IPS DF 4.7 (cell line): ENCODE results near the gene CENPO.

ENCODE experiments used
- DNase-seq: peaks from one replicate; pipeline ENCODE4 v3.0.0-alpha.2; 2013; ENCODE audit warnings: low spot score; ENCODE audit errors: extremely low read depth

The CENPO gene

GRCh38 chr2:24792874-24793760, at the start of gene CENPO, which contains the start of gene PTRHD1:
TSS of gene CENPO (plus strand) at chr2:24793425. CDS start at chr2:24793920, 495 bp downstream.
TSS of gene PTRHD1 (minus strand) at chr2:24793391. CDS start at chr2:24793377, 14 bp downstream.
- DNase-seq = peak; percentile 79

DNA sequence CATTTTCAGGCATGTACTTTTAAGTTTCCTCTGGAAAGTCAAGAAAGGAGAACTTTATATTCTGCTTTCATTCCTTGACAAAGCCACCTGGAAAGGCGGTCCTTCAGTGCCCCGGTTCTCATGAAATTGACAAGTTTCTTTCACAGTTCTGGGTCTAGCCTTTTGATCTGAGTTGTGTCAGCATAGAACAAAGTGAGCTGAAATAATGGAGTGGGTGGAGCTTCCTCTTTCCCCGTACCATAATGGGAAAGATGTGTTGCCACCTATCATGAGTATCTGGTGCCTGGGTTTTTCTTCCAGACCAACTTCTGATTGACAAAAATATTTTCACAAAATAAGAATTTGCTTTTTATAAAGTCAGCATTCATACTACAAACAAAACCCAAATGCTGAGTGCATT, 49.3 kb upstream of the CENPO start:
- DNase-seq = no peak

DNA sequence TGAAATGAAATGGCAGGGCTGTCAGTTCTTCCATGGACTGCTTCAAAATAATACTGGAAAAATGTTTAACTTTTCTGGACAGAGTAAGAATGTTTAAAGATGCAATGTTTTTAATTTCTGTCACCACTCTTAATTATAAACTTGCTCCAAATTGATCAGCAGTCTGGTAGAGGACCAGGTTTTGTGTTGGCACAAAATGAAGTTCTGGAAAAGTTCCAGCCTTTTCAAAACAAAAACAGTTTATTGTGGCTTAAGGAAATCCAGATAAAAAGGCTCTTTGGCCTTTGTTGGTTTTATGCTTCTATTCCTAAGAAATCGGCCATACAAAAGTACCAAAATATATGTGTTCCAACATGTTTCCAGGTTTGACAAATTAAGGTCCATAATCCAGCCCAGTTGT, 48.9 kb upstream of the CENPO start:
- DNase-seq = no peak

- DNase-seq = no peak
These were observed 47.4 kb upstream of the CENPO start for GRCh38 chr2:24745825-24746224.

GRCh38 chr2:24747299-24747698, 45.9 kb upstream of the CENPO start:
- no peak for DNase-seq

DNA sequence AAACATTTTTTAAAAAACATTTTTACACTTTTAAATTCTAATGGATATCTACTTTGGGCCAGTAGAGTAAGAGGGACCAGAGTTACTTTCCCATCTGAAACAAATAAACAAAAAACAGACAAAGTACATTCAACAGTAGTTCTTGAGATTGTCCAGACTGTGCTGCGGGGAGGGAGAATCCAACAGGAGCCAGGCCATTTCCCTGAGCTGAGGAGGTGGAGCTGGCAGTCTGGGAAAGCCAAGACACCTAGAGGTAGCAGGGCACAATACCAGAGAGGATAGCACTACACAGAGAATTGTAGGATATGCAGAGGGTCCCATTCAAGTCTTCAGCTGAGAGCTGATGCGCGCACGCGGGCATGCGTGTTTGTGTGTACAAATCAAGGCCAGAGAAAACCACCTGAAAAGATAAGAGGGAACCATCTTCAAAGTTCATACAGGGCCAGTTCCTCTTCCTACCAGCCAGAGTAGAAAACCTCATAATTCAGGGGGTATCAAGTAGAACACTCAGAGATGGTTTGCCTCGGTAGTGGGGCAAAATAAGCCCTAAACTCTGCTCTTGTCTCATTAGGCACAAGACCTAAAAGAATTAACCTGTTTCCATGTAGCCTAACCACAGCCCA, 44.0 kb upstream of the CENPO start:
- no peak for DNase-seq

DNA sequence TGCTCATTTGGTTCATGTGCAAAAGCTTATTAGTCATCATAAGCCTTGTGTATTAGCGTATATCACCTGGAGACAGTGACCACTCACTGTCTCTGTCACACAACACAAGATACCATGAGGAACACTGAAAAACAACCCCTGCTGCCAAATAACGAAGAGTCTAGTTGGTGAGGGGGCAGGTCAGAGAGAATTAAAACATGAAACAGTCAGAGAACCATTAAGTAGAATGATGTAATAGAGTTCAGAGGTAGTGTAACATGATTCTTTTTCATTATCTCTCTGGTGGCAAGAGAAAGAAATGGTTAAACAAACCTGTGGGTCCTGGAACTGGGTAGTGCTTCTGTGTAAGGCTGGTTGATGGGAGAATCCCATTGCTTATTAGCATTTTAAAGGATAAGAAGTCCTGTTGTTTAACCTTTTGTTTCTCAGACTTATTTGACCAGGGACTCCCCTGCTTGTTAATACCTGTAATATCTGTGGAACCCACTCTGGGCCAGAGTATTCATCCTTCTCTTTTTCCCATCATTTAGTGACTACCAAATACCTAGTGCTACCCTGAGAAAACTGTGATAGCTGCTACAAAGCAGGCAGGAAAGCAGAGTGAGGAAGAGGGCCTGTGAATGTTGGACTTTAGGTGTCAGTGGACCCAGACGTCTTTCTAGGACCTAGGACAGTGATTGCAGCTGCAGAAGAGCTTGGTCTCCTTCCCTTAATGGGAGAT, 38.1 kb upstream of the CENPO start:
- no peak for DNase-seq

GRCh38 chr2:24756789-24757188, 36.4 kb upstream of the CENPO start:
- no peak for DNase-seq

DNA sequence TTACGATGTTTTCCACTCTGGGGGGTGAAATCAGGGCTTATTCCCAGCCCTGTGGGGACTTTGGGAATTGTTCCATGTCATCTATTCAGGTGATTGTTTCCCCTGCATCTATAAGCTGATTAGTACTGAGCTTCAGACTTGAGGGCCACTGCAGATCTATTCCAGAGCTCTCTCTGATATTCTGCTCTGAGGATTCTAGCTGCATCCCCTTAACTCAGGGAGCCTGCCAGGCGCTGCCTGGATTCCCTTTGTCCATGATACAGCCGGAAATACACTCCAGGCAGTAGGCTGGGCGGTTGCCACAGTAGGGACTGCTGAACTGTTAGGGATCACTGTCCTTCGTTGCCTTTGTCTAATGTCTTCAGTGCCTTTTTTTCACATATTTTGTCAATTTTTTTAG, 31.4 kb upstream of the CENPO start:
- DNase-seq = no peak

DNA sequence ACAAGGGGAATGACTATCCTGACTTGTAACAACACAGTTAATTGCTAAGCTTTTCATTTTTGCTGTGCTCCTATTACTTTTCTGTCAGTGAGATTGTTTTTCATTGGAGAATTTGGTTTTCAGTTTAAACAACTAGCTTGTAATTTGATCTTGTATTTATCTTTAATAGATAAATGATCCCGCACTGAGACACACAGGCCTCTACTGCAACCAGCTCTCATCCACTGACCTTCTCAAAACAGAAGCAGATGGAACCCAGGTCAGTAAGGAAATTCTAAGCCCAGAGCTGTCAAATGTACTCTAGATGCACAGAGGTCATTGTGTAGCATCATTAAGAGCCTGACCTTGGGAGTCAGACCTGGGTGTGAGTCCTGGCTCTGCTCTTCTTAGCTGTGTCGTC, 30.7 kb upstream of the CENPO start:
- no peak for DNase-seq

DNA sequence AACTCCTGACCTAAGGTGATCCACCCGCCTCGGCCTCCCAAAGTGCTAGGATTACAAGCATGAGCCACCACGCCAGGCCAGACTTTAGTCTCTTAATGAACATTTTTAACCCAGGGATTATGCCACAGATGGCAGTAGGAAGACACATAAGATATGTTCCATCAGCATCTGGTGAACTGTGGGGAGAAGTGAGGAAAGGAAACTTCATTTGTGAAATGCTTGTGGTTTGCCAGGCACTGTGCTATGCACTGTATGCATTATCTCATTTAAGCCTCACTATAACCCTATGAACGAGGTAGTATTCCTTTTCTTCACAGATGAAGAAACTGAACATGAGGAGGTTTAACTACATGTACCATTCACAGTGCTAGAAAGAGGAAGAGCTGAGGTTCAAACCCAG, 29.4 kb upstream of the CENPO start:
- DNase-seq = no peak

DNA sequence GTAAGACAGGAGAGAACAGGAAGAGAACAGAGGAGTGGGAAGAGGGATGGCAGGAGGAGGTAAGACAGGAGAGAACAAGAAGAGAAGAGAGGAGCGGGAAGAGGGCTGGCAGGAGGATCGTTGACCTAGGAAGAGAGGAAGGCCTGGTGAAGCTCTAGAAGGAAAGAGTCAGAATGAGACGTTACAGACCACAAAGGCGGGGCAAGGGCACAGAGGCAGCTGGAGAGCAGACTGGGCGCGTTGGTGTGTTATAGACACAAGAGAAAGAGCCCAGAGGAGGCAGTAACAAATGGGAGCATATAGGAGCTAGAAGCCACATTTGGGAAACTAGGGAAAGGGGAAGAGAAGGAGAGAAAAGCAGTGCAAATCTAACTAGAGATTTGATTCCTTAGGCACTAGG, 26.6 kb upstream of the CENPO start:
- DNase-seq = no peak

DNA sequence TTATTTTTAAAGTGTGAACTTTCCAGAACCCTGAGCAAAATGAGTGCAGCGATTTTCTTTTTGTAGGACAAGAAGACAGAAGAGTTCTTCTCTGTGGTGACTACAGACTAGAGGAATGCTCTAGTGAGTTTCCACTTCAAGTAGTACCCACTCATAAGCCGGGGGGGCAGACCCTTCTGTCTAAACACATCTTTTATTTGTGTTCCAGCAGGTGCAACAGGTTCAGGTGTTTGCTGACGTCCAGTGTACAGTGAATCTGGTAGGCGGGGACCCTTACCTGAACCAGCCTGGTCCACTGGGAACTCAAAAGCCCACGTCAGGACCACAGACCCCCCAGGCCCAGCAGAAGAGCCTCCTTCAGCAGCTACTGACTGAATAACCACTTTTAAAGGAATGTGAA, 25.2 kb upstream of the CENPO start:
- no peak for DNase-seq

- no peak for DNase-seq
These were observed 24.6 kb upstream of the CENPO start for GRCh38 chr2:24768601-24769000.

DNA sequence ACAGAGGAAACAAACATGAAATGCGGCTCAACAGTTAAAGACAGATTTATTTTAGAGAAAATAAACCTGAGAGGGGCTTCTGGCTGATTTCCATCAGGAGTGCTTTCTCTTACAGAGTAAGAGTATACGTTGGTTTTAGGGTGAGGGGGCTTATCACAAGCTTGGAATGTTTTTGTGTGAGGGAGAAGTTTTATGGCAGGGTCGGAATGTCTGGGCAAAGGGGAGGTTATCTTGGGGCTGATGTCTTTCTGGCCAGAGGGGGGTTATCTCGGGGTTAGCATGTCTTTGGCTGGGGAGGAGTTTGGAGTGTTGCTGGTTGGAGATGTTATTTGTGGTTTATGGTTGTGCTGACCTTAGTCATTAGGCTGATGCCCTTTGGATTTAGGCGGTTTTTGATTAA, 22.2 kb upstream of the CENPO start:
- DNase-seq = no peak

DNA sequence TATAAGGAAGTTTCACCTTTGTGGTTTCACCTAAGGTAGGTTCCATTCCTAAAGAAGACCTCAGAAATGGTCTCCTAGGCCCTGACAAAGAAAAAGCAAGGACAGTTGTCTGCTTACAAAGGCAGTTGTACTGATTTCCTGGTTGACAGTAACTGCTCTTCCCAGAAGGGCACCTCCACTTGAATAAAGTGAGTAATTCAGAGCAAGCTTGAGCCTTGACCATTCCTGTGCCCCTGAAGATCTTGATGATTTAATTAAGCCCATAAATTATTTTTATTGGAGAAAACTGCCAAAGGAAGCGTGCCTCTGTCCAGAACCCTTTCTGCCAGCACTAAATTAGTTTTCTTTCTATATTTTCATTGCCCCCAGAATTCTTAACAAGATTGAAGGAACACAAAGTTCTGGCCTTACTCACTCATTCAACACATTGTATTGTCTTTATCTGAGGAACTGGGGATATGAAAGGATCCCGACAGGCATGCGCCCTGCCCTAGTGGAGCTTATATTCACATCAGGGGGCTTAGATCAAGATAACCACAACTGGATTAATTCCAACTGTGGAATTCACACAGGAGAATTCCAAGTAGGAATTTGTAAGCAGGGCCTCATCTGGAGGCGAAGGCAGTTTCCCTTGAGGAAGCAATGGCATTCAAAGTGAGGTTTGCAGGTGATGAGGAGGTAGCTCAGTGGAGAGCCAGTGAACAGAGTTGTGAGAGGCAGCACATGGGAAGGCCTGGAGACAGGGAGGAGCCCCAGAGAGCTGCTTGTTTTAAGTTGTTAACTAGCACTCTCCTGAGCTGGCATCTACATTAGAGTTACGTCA, 21.2 kb upstream of the CENPO start:
- no peak for DNase-seq

DNA sequence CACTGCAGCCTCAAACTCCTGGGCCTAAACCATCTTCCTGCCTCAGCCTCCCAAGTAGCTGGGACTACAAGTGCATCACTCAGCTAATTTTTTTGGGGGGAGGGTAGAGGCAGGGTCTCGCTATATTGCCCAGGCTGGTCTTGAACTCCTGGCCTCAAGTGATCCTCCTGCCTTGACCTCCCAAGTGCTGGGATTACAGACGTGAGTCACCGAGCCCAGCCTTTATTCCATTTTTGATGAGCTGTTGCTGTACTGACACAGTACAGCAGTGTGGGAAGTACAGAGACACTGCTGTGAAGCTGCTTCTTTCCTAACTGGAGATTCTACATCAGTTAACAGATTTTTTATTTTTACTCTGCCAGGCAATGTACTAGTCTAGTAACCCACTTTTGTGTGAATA, 18.9 kb upstream of the CENPO start:
- no peak for DNase-seq

GRCh38 chr2:24779116-24779515, 14.1 kb upstream of the CENPO start:
- DNase-seq = no peak

- DNase-seq = no peak
These were observed 9.6 kb upstream of the CENPO start for GRCh38 chr2:24783641-24784040.

DNA sequence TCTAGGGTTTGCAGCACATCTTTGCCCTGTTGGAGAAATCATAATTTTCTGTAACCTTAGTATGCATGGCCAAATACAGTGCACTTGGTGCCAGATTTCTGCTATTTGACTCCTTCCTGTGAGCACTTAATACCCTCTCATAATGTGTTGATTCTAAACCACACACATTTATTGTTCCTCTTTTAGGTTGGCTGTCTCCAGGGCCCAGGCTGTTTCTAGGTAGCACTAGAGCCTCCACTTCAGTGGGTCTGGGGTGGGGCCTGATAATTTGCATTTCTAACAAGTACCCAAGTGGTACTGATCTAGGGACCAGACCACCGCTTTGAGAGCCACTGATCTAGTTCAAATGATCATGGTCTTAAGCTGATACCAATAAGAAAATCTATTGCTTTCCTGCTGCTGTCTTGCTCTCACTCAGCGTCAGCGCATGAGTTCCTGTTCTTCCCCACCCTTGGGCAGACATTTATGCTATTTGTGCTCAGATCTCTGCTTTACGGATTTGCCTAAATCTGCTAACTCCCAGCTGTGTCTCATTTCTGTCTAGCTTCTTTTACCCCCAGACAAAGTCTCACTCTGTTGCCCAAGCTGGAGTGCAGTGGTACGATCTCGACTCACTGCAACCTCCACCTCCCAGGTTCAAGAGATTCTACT, 7.4 kb upstream of the CENPO start:
- DNase-seq = no peak

GRCh38 chr2:24787532-24787931, 5.7 kb upstream of the CENPO start:
- DNase-seq = no peak
